Endodermal cell (in vitro differentiated cells): Measurements from ENCODE around the gene LYSMD1. TPM values are rescaled to one million over a fixed set of nuclear protein-coding genes. Genes with fewer than 3 reads are reported as not detected.
A peak's percentile ranks its signal among the peaks of the same experiment; 100 is the strongest.

Experiments
- DNase-seq: peaks from one replicate; pipeline ENCODE4 v3.0.0-alpha.2; 2017
- H3K27ac ChIP-seq: 2 replicates; pipeline ENCODE4 v1.5.1; 2013; ENCODE audit warnings: mild to moderate bottlenecking, low read depth, low read length, moderate library complexity
- H3K27me3 ChIP-seq: 2 replicates; pipeline ENCODE4 v1.6.1; 2013; ENCODE audit warnings: mild to moderate bottlenecking, low read length, moderate library complexity; ENCODE audit not compliant: insufficient read depth, control insufficient read depth, poor library complexity, severe bottlenecking
- H3K36me3 ChIP-seq: 2 replicates; pipeline ENCODE4 v1.7.0; 2013; ENCODE audit warnings: mild to moderate bottlenecking, low read length, moderate library complexity; ENCODE audit not compliant: control insufficient read depth, insufficient read depth
- H3K4me1 ChIP-seq: one replicate; pipeline ENCODE4 v1.7.0; 2013; ENCODE audit warnings: low read length; ENCODE audit not compliant: control insufficient read depth, insufficient read depth
- H3K4me3 ChIP-seq: 2 replicates; pipeline ENCODE4 v1.5.1; 2013; ENCODE audit warnings: mild to moderate bottlenecking, low read length, moderate library complexity
- H3K9ac ChIP-seq: 2 replicates; pipeline ENCODE4 v1.6.1; 2013; ENCODE audit warnings: mild to moderate bottlenecking, low read length, moderate library complexity; ENCODE audit not compliant: poor library complexity, severe bottlenecking; ENCODE audit errors: extremely low read depth
- H3K9me3 ChIP-seq: 2 replicates; pipeline ENCODE4 v1.6.1; 2013; ENCODE audit warnings: mild to moderate bottlenecking, low read length, moderate library complexity; ENCODE audit not compliant: control insufficient read depth
- H3K27ac Mint-ChIP-seq: 2 replicates; pipeline ENCODE4 v1.8.0; 2020; ENCODE audit warnings: mixed read lengths
- H3K27me3 Mint-ChIP-seq: 2 replicates; pipeline ENCODE4 v1.8.0; 2021; ENCODE audit warnings: mild to moderate bottlenecking, mixed read lengths; ENCODE audit not compliant: insufficient read depth
- H3K36me3 Mint-ChIP-seq: 2 replicates; pipeline ENCODE4 v1.8.0; 2020; ENCODE audit warnings: low read depth, mixed read lengths
- H3K4me1 Mint-ChIP-seq: 2 replicates; pipeline ENCODE4 v1.8.0; 2020; ENCODE audit warnings: mixed read lengths
- H3K4me3 Mint-ChIP-seq: 2 replicates; pipeline ENCODE4 v1.8.0; 2020; ENCODE audit warnings: mild to moderate bottlenecking, moderate library complexity, mixed read lengths
- H3K9me3 Mint-ChIP-seq: 2 replicates; pipeline ENCODE4 v1.8.0; 2020; ENCODE audit warnings: mild to moderate bottlenecking, mixed read lengths
- CTCF ChIP-seq: fragments of 200-600 bp; sonication (generic); conservative IDR thresholded peaks from 2 replicates; pipeline ENCODE4 v1.5.0; 2021; ENCODE audit warnings: antibody characterized with exemption, mild to moderate bottlenecking
- WGBS, 2 experiments: methylation state at CpG; one replicate each; pipeline versions ENCODE4 v1.1.5 to v1.1.7; 2013; ENCODE audit warnings: missing lambda C conversion rate in 2 of 2, mixed read lengths in 1 of 2; ENCODE audit not compliant: insufficient coverage in 1 of 2, insufficient read length in 1 of 2; 5-methylcytosine and 5-hydroxymethylcytosine counted together
- long read RNA-seq, 4 experiments: library from polyadenylated mRNA in 2 of 4; library from RNA in 1 of 4; library from capped mRNA in 1 of 4; stranded (forward) in 3 of 4; unstranded in 1 of 4; transcript quantifications; one replicate each; pipeline ENCODE4 v2.0.0, GENCODE V29; 2020 to 2021; ENCODE audit warnings: inconsistent platforms in 1 of 4
- polyA plus RNA-seq, 2 experiments: library from polyadenylated mRNA; stranded (reverse); fragments of 50-300 nt; gene quantifications; one replicate each; pipeline ENCODE4 v1.2.3, GENCODE V29; 2013
- total RNA-seq, 2 donors: library from RNA; stranded (reverse); fragmentation: NEBNext Ultra II Directional in 1 of 2; extraction: Animal tissue kit (Norgen Biotek cat#: 25700) in 1 of 2; gene quantifications; 2 replicates in 1 of 2; 3 replicates in 1 of 2; pipeline ENCODE4 v1.2.1, GENCODE V29; 2021

The LYSMD1 gene
- total RNA-seq, result 10 to 100 TPM in 1 of 2 donors, 1 to 10 TPM in 1; 9.1 to 13.0 TPM
- polyA plus RNA-seq (2013, experiment 1 of 2), result 14.1 TPM
- 12.1 TPM for polyA plus RNA-seq (2013, experiment 2 of 2)
- long read RNA-seq, experiment 1, partial matches to known transcripts, result 0 of 2 reads
- long read RNA-seq, experiment 1, other reads (novel, unspliced or antisense), result 2 of 2 reads
- long read RNA-seq, experiment 2, result 0 reads
- long read RNA-seq, experiment 3, result 0 reads
- long read RNA-seq, experiment 4, result 0 reads

DNA sequence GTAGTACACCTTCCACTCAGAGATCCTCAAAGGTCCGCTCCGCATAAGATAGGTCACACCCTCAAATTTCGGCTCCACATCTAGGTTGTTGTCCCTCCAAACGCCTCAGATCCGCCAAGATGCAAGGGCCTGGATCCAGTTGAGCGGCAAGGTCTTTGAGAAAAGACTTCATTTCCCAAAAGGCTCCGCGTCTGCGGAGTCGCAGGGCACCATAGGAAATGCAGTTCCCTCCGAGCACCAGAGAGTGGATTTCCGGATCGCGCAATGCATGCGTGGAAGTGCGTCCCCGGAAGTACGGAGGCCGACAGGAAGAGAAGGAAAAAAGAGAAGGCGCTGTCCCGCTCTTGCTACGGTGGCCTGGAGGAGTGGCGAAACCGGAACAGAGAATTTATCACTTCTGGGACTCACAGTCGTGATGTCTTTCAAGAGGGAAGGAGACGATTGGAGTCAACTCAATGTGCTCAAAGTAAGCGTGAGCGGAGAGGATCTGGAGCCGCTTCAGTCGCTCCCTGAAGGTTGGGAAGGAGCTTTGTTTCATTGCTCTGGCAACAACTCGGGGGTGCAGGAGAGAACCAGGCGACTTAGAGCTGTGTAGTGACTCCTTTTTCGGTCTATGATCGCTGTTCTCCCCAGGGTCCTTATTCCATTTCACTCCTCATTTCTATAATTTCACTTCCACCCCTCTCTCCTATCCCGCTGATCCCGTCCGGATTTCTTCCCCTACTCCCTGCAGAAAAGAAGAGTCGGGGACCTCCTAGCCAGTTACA lies at the start of gene LYSMD1, which contains the start of gene SCNM1:
Gene LYSMD1 (minus strand): TSS at position 165 of the 767 bp plus-strand sequence. CDS start 644 bp downstream, outside the sequence.
Gene SCNM1 (plus strand): TSS at position 407 of the 767 bp plus-strand sequence. CDS start 9 bp downstream, at position 416.
- TF ChIP-seq CTCF, result no peak
- Mint-ChIP-seq H3K27ac (peak within 1 kb of the TSS; percentile 94), H3K4me3 (peak within 1 kb of the TSS; percentile 91), H3K36me3 (peaks cover 35% of the 10 kb centered on the region), H3K4me1 (peaks cover 16% of the 10 kb centered on the region), H3K27me3 (no peaks in the 10 kb centered on the region), H3K9me3 (no peaks in the 10 kb centered on the region)
- H3K27me3 ChIP-seq, result no peaks in the 10 kb centered on the region
- no peaks in the 10 kb centered on the region for H3K9me3 ChIP-seq
- H3K4me1 ChIP-seq, result peaks cover 5% of the 10 kb centered on the region
- peaks cover 32% of the 10 kb centered on the region for H3K36me3 ChIP-seq
- H3K27ac ChIP-seq, result peak within 1 kb of the TSS; percentile 69
- peak; percentile 99 for DNase-seq
- WGBS, 2 experiments, result 0 to 1% methylated on average over 29 to 38 of the region's 38 CpGs
- peak within 1 kb of the TSS; percentile 70 for H3K9ac ChIP-seq
- H3K4me3 ChIP-seq, result peak within 1 kb of the TSS; percentile 95

- no peak overlapping the region for H3K27ac ChIP-seq
- WGBS, 2 experiments, result 42% methylated on average over 2 of the region's 2 CpGs; no CpG with 5 or more reads in 1 of the 2 experiments
- H3K27ac Mint-ChIP-seq, result peak overlapping the region; percentile 76
- H3K4me3 Mint-ChIP-seq, result no peak overlapping the region
- TF ChIP-seq CTCF, result no peak
- no peaks in the 10 kb centered on the region for H3K27me3 Mint-ChIP-seq
- H3K4me1 ChIP-seq, result no peaks in the 10 kb centered on the region
- peaks cover 57% of the 10 kb centered on the region for H3K36me3 Mint-ChIP-seq
- peaks cover 2% of the 10 kb centered on the region for H3K4me1 Mint-ChIP-seq
- H3K36me3 ChIP-seq, result peaks cover 61% of the 10 kb centered on the region
- no peaks in the 10 kb centered on the region for H3K9me3 ChIP-seq
- no peaks in the 10 kb centered on the region for H3K9me3 Mint-ChIP-seq
- DNase-seq, result no peak
- H3K4me3 ChIP-seq, result no peak overlapping the region
- no peak overlapping the region for H3K9ac ChIP-seq
- H3K27me3 ChIP-seq, result no peaks in the 10 kb centered on the region
Observed at GRCh38 chr1:151213560-151213959, 47.9 kb upstream of the LYSMD1 start.

DNA sequence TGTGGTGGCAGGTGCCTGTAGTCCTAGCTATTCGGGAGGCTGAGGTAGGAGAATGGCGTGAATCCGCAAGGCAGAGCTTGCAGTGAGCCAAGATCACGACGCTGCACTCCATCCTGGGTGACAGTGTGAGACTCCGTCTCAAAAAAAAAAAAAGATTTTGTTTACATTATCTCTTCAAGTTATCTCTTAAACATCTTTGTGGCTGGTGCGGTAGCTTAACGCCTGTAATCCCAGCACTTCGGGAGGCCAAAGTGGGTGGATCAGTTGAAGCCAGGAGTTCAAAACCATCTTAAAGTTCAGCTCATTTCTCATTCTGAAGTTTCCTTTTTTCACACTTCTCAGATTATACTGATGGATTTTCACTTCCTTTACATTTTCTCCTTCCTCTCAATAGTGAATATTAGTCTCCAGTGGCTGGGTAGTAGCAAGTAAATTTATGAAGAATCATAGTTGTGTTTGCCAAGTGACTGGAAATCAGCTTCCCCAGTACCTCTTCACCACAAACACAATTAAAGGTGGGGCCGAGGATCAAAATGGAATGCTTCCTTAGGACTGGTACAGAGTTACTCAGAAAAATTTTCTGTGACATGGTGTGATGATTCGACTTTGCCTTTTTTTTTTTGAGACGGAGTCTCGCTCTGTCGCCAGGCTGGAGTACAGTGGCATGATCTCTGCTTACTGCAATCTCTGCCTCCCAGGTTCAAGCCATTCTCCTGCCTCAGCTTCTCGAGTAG lies 46.4 kb upstream of the LYSMD1 start:
- Mint-ChIP-seq H3K27me3 (no peaks in the 10 kb centered on the region), H3K4me1 (peaks cover 2% of the 10 kb centered on the region), H3K4me3 (no peak overlapping the region), H3K27ac (no peak overlapping the region), H3K36me3 (peaks cover 61% of the 10 kb centered on the region), H3K9me3 (no peaks in the 10 kb centered on the region)
- H3K4me3 ChIP-seq, result no peak overlapping the region
- no peaks in the 10 kb centered on the region for H3K4me1 ChIP-seq
- no peaks in the 10 kb centered on the region for H3K27me3 ChIP-seq
- H3K36me3 ChIP-seq, result peaks cover 65% of the 10 kb centered on the region
- 91 to 93% methylated on average over 12 to 15 of the region's 15 CpGs for WGBS, 2 experiments
- TF ChIP-seq CTCF, result no peak
- DNase-seq, result no peak
- no peak overlapping the region for H3K9ac ChIP-seq
- H3K9me3 ChIP-seq, result no peaks in the 10 kb centered on the region
- H3K27ac ChIP-seq, result no peak overlapping the region
